Right atrium auricular region (tissue), 2 donors: ENCODE measurements around the gene NTPCR. TPM values are rescaled to one million over a fixed set of nuclear protein-coding genes. Genes with fewer than 3 reads are reported as not detected.

Experiments used
- DNase-seq: peaks from one replicate; pipeline ENCODE4 v3.0.0-alpha.2; 2019; ENCODE audit warnings: low spot score
- H3K27ac ChIP-seq, 2 donors: fragments of 200-600 bp; sonication (generic); 1 replicate in 1 of 2; 2 replicates in 1 of 2; pipeline ENCODE4 v1.5.1; 2016 to 2019
- H3K27me3 ChIP-seq, 2 donors: fragments of 200-600 bp; sonication (generic); one replicate each; pipeline versions ENCODE4 v1.5.1 to v1.6.0; 2017 to 2019
- H3K36me3 ChIP-seq: fragments of 200-600 bp; sonication (generic); one replicate; pipeline ENCODE4 v1.5.1; 2016
- H3K4me1 ChIP-seq, 2 donors: fragments of 200-600 bp; sonication (generic); one replicate each; pipeline versions ENCODE4 v1.5.1 to v1.6.0; 2017 to 2019
- H3K4me3 ChIP-seq, 2 donors: fragments of 200-600 bp; sonication (generic); 1 replicate in 1 of 2; 2 replicates in 1 of 2; pipeline ENCODE4 v1.5.1; 2017 to 2019; ENCODE audit warnings: mild to moderate bottlenecking in 1 of 2, moderate library complexity in 1 of 2
- H3K9me3 ChIP-seq, 2 donors: fragments of 200-600 bp; sonication (generic); one replicate each; pipeline ENCODE4 v1.5.1; 2019
- CTCF ChIP-seq, 2 donors: fragments of 200-600 bp; sonication (generic); IDR thresholded peaks; one replicate each; pipeline ENCODE4 v1.5.1; 2019; ENCODE audit warnings: antibody characterized with exemption in 2 of 2
- total RNA-seq, 2 donors: library from RNA; depleted of rRNA; stranded (reverse); fragments of >200 nt; gene quantifications; one replicate each; pipeline ENCODE4 v1.1.0, GENCODE V29; 2016

Gene NTPCR
- total RNA-seq, 2 donors from 2014 or later = 27.3 to 39.3 TPM

GRCh38 chr1:232951180-232951579 is 769 bp downstream of the NTPCR start:
- H3K36me3 ChIP-seq = peaks cover under 1% of the 10 kb centered on the region
- H3K4me3 ChIP-seq = peak overlapping the region; percentile 88 to 91
- DNase-seq = no peak
- peaks cover 0 to 30% of the 10 kb centered on the region in 2 donors for H3K4me1 ChIP-seq
- no peaks in the 10 kb centered on the region for H3K27me3 ChIP-seq
- H3K27ac ChIP-seq = peak overlapping the region; percentile 82 to 92
- TF ChIP-seq CTCF (IDR thresholded peaks at IDR 0.05) = no peak
- no peaks in the 10 kb centered on the region for H3K9me3 ChIP-seq

- Histone ChIP-seq H3K36me3 (peaks cover 5% of the 10 kb centered on the region), H3K9me3 (no peaks in the 10 kb centered on the region), H3K4me3 (peak overlapping the region; percentile 88 to 91), H3K27me3 (no peaks in the 10 kb centered on the region), H3K27ac (peak overlapping the region in 1 of 2 donors; percentile 92), H3K4me1 (peaks cover 0 to 30% of the 10 kb centered on the region in 2 donors)
- no peak for TF ChIP-seq CTCF (IDR thresholded peaks at IDR 0.05)
- no peak for DNase-seq
These were observed 1.2 kb downstream of the NTPCR start for GRCh38 chr1:232951605-232952004.

- Histone ChIP-seq H3K27ac (no peak overlapping the region), H3K4me3 (no peak overlapping the region), H3K36me3 (peaks cover 12% of the 10 kb centered on the region), H3K27me3 (no peaks in the 10 kb centered on the region), H3K9me3 (peaks cover 0 to 1% of the 10 kb centered on the region in 2 donors), H3K4me1 (peaks cover 0 to 30% of the 10 kb centered on the region in 2 donors)
- DNase-seq = no peak
- peak; percentile 57 to 64 for TF ChIP-seq CTCF (IDR thresholded peaks at IDR 0.05)
These were observed 2.4 kb downstream of the NTPCR start for GRCh38 chr1:232952514-232953499.

GRCh38 chr1:232954594-232955365 is 4.4 kb downstream of the NTPCR start:
- Histone ChIP-seq H3K27ac (no peak overlapping the region), H3K4me3 (no peak overlapping the region), H3K36me3 (peaks cover 31% of the 10 kb centered on the region), H3K4me1 (peaks cover 0 to 27% of the 10 kb centered on the region in 2 donors), H3K9me3 (peaks cover 0 to 10% of the 10 kb centered on the region in 2 donors), H3K27me3 (no peaks in the 10 kb centered on the region)
- DNase-seq = no peak
- TF ChIP-seq CTCF (IDR thresholded peaks at IDR 0.05) = no peak

GRCh38 chr1:232956081-232956480 is 5.7 kb downstream of the NTPCR start:
- Histone ChIP-seq H3K4me1 (peaks cover 0 to 19% of the 10 kb centered on the region in 2 donors), H3K27ac (no peak overlapping the region), H3K4me3 (no peak overlapping the region), H3K27me3 (no peaks in the 10 kb centered on the region), H3K36me3 (peaks cover 32% of the 10 kb centered on the region), H3K9me3 (peaks cover 0 to 10% of the 10 kb centered on the region in 2 donors)
- TF ChIP-seq CTCF (IDR thresholded peaks at IDR 0.05) = no peak
- no peak for DNase-seq
